DMS 273 (cell line): ENCODE results near the gene ZSCAN5B.

ENCODE experiments used
- DNase-seq: peaks from one replicate; lab custom pipeline; 2025; ENCODE audit not compliant: unreplicated experiment; lab: John Stamatoyannopoulos, UW

ZSCAN5B gene

DNA sequence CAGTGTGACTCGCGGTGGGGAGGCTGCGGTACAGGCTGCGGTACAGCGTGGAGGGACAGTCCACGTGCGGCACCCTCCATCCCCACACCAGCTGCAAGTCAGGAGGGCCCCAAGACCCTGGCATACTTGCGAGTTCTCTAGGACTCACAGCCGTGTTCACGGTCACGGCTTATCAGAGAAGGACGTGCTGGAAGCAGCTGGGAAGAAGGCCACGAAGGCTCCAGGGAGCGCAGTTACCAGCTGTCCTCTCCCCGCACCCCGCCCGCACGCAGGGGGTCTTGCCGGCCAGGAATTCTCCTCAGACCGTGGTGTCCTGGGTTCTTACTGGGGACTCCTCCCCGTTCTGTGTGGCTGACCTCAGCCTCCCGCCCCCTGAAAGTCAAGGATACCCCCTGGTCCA is 50.3 kb downstream of the ZSCAN5B start:
- DNase-seq = no peak

DNA sequence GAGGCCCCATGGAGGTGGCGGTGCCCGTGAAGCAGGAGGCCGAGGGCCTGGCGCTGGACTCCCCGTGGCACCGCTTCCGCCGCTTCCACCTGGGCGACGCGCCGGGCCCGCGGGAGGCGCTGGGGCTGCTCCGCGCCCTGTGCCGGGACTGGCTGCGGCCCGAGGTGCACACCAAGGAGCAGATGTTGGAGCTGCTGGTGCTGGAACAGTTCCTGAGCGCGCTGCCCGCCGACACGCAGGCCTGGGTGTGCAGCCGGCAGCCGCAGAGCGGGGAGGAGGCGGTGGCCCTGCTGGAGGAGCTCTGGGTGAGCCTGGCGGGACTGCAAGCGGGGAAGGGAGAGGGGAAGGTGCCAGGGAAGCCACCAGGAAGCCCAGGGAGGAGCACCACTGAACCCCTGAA is 50.7 kb downstream of the ZSCAN5B start:
- no peak for DNase-seq

DNA sequence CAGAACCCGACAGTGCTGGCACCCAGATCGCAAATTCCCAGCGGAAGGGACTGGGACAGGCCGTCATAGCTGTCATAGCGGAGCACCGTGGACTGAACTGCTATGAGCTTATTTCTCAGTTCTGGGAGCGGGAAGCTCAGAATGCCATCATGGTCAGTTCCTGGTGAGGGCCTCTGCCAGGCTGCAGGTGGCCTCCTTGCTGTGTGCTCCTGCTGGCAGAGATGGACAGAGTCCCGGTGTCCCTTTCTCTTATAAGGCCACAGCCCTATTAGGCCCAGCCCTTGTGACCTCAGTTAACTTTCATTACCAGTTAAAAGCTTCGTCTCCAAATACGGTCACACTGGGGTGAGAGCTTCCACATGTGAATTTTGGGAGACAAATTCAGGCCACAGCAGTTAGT is 51.9 kb downstream of the ZSCAN5B start:
- DNase-seq = no peak

DNA sequence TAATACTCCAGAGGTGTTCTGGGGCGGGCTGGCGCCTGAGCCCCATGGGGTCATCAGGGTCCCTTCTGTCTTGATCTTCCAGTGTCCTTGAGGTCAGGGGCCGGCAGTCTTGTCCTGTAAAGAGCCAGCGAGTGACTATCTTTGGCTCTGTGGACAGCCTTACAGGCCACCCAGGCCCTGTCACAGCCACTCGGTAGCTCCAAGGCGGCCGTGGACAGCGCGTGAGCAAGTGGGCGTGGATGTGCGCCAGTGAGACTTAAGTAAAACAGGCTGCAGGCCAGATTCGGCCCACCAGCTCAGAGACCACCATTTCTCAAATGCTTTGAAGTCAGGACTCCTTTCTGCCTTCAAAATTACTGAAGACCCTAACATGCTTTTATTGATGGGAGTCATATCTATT is 52.8 kb downstream of the ZSCAN5B start:
- DNase-seq = no peak

DNA sequence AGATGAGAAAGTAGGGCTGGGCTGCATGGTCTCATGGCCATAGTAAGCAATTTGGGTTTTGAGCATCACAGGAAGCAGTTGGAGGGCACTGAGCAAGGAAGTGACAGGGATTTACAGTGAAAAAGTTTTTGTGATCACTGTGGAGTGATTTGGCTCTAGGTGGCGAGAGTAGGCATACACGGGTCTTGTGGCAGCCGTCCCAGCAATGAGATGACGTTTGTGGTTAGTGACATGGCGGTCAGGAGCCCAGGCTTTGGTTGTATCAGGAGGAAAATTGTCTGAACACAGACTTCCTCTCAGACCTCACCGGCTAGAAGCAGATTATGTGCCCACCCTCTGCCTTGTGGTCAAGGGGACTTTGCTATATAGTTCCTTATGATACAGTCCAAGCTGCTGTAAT is 53.2 kb downstream of the ZSCAN5B start:
- no peak for DNase-seq

DNA sequence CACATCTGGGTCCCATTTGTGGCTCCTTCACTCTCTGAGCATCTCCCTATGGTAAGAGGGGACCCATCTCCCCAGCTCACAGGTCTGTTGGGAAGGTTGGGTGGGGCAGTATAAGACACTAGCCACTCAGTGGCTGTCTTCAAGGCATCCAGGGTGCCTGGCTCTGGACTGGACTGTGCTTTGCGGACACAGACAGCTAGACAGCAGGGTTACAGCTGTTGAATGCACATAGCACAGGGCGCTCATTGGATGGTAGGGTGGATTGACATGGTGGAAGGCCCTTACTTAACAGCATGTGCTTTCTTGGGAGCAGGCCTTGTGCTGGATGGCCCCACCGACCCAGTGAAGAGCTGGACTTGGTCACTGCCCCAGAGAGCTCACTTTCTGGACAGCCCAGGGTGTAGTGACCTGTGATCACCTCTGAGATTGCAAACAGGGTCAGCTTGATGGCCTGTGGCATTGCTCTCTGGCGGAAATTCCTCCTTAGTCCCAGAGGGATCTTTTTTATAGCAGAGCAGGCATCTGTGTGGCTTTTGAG is 54.6 kb downstream of the ZSCAN5B start:
- no peak for DNase-seq

DNA sequence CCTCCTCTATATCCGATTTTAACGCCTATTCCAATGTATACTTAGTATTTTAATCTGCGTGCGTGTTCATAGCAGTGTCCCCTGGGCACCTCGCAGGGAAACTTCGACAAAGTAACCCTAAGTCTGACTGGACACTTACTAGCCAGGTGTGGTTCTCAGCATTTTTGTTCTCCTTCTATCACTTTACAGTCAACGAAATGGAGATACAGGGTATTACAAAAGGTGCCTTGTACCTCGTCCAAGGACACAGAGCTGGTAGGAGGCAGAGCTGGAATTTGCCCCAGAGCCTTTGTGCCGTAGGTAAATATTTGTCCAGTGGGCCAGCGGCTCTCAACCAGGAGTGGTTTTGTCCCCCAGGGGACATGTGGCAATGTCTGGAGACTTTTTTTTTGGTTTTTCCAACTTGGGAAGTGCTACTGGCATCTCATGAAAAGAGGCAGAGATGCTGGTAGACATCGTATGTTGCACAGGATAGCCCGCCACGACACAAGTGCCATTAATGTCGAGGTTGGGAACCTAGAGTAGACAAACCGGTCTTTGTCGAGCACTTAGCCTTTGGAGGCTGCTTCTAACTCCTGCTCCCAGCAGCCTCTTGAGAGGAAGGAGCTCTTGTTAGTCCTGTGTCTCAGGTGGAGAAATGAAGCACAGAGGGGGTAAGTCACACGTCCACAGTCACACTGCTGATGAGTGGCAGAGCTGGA is 55.3 kb downstream of the ZSCAN5B start:
- DNase-seq = no peak

DNA sequence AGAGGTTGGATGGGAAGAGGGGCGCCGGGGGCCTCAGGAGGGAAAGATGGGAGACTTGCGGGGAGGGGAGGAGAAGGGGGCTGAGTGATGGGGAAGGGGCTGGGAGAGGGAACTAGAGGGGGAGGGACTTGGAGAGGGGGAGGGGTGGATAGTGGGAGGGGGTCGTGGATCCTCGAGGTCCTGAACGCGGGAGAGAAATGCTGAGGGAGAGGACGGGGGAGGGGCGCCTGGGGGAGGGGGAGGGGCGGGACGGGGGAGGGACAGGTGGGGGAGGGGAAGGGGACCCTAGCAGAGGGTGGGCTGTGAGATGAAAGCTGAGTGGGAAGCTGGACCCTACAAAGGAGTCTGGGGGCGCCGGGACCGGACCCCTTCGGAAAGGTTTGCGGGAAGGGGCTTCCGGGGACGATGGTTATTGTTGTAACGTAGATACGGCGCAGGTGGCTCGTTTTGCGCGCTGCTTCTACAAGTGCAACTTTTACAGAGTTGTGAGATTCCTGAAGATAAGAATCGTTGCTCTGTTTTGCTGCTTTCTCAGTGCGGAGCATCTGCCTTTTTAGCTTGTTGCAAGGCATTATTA is 56.1 kb downstream of the ZSCAN5B start:
- DNase-seq = peak; percentile 30

DNA sequence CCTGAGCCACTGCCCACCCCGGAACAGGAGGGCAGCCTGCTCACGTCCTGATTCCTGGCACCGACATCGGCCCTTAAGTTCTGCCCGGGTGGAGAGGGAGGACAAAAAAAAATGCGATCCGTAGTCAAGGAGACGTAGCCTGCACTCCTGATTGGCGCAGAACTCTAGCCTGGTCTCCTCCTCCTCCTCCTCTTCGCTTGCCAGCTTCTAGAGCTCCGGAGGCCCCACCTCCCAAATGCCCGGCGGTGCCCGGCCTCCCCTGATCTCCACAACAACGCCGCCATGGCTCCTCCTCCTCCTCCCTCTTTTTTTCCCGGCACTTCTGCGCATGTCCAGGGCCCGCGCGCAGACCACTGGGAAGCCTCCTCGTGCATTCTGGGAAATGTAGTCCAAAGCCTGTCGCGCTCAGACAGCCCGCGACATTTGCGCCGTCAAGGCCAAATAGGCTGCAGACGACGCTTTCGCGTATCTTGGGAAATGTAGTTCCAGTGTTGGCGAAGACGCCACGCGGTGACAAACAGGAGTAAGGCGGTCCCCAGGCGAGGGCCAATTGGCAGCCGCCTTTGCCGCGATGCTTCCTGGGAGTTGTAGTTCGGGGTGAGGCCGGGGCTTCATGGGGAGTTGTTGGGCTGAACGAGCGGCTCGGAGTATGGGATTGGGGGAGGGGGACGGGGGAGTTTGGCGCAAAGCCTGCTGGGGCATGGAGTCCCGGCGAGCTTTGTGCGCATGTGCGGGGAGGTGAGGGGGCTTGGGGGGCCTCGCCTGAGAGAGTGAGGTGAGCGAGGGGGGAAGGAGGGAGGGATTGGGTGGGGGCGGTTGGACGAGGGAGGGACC is 56.8 kb downstream of the ZSCAN5B start, which contains the start of gene ZNF444:
Gene ZNF444 (plus strand): TSS at position 705 of the 834 bp plus-strand sequence. CDS start 5,625 bp downstream, outside the sequence.
- peak; percentile 100 for DNase-seq

DNA sequence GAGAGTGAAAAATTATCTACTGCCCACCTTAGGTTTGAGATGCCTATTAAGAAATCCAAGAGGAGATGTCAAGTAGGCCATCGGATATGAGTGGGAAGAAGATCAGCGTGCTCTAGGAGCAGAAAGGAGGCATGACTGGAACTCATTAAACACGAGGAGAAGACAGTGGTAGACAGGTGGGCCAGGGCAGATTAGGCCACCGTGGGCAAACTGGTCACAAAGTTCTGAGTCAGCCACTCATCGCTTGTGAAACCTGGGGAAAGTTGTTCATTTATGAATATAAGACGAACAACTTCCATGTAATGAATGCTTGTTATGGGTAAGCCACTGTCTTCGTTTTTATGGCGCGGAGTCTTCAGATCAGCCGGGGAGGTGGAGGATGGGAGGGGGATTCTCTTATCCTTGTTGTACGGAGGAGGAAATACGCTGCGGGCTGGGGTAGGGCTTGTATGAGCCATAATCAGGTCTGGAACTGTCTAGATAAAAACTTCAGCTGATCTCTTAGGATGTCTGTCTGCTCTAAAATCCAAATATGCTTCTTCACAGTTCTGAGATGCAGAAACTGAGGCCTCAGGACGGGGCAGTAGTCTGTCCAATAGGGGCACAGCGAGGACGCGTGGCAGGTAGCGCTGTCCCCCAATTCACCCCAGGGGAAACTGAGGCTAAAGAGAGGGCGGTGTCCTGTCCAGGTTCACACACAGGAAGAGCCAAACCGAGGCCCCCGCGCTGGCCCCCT is 57.6 kb downstream of the ZSCAN5B start:
- DNase-seq = no peak
